GM21619 (cell line): ENCODE data around the gene DNASE1L1.

ENCODE experiments used
- ATAC-seq: cut with Tn5 transposase; IDR thresholded peaks from one replicate; pipeline ENCODE4 v1.9.1; 2021; ENCODE audit not compliant: unreplicated experiment

DNASE1L1 gene

GRCh38 chrX:154353172-154353843 is 55.7 kb downstream of the DNASE1L1 start:
- no peak for ATAC-seq

GRCh38 chrX:154352466-154352865 is 56.6 kb downstream of the DNASE1L1 start:
- no peak for ATAC-seq

DNA sequence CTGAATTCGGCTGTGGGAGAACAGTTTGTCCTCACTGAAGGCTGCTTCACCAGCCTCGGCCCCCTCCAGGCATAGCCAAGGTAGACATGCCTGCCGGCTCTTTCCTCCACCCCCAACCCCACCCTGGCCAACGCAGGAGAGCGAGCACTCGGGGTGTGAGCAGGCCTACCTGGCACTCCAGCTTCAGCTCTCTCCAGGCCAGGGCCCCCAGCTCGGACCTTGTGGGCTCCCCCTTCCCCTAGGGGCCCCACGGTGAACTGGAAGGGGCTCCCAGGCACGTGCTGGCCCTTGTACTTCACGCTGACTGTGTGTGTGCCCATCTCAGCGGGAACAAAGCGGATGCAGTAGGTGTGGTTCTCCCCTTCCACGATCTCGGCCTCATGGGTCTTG is 57.0 kb downstream of the DNASE1L1 start:
- ATAC-seq = no peak
